Thyroid gland (tissue), 4 donors: ENCODE data around the gene PATJ. TPM values are rescaled to one million over a fixed set of nuclear protein-coding genes. Genes with fewer than 3 reads are reported as not detected.

Experiments
- DNase-seq, 2 donors: peaks; one replicate each; pipeline ENCODE4 v3.0.0-alpha.2; 2019
- H3K27ac ChIP-seq, 3 donors: fragments of 200-600 bp; sonication (generic); 1 replicate in 2 of 3; 2 replicates in 1 of 3; pipeline ENCODE4 v1.5.1; 2016 to 2019; ENCODE audit warnings: mild to moderate bottlenecking in 1 of 3, moderate library complexity in 1 of 3
- H3K27me3 ChIP-seq: fragments of 200-600 bp; sonication (generic); one replicate; pipeline ENCODE4 v1.5.1; 2019
- H3K36me3 ChIP-seq, 2 donors: fragments of 200-600 bp; sonication (generic); one replicate each; pipeline ENCODE4 v1.5.1; 2016 to 2019
- H3K4me1 ChIP-seq, 2 donors: fragments of 200-600 bp; sonication (generic); one replicate each; pipeline ENCODE4 v1.5.1; 2017 to 2019
- H3K4me3 ChIP-seq, 3 donors: fragments of 200-600 bp; sonication (generic); replicated peaks in 1 of 3; 1 replicate in 2 of 3; 2 replicates in 1 of 3; pipeline ENCODE4 v1.5.1; 2016; ENCODE audit warnings: mild to moderate bottlenecking in 1 of 3
- H3K9me3 ChIP-seq: fragments of 200-600 bp; sonication (generic); one replicate; pipeline ENCODE4 v1.5.1; 2017
- POLR2A ChIP-seq, 2 donors: fragments of 450-650 bp; IDR thresholded peaks; one replicate each; pipeline ENCODE4 v1.6.1; 2017; ENCODE audit warnings: antibody characterized with exemption in 2 of 2, mild to moderate bottlenecking in 2 of 2, moderate library complexity in 1 of 2
- WGBS, 2 donors: methylation state at CpG; one replicate each; pipeline ENCODE4 v1.1.5; 2017; 5-methylcytosine and 5-hydroxymethylcytosine counted together
- intact Hi-C: fragments of 100-400 bp; cut with DNase I; formaldehyde crosslinking; loops from one replicate; pipeline ENCODE4 v1.15.1; 2023
- total RNA-seq, 4 donors: library from RNA; depleted of rRNA; stranded (reverse); fragments of >200 nt; gene quantifications; one replicate each; pipeline ENCODE4 v1.2.3, GENCODE V29; 2016
- TF ChIP-seq, protein P1 (sequence below), 6 experiments: fragments of 200-600 bp in 3 of 6; fragments of 450-650 bp in 3 of 6; sonication (generic) in 3 of 6; IDR thresholded peaks; one replicate each; pipeline ENCODE4 v1.5.1; 2016 to 2019; ENCODE audit warnings: antibody characterized with exemption in 6 of 6, mild to moderate bottlenecking in 2 of 6, inconsistent platforms in 1 of 6, moderate library complexity in 1 of 6

PATJ gene
- total RNA-seq, 4 donors from 2014 or later: 94.7 to 221 (median 119) TPM

DNA sequence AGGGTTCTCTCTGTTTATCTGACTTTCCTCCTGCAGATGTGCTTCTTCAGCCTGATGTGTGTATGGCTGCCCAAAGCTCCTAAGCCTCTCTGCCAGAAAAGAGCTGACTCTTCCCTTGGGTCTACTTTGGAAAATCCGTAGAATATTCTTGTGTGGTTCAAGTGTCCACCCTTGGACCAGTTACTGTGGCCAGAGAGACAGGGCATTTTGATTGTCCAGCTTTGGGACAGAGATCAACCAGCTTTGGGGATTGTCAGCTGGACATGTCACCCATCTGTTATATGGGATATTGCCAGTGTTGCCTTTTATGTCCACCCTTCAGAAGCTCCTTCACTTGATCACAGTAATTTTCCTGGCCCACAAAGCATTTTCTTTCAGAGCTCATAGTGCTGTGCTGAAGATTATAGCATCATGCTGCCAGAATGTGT is 326.1 kb downstream of the PATJ start:
- Histone ChIP-seq H3K27me3 (no peaks in the 10 kb centered on the region), H3K4me1 (peaks cover 7% of the 10 kb centered on the region in 2 donors), H3K36me3 (no peaks in the 10 kb centered on the region), H3K4me3 (no peak overlapping the region), H3K9me3 (no peaks in the 10 kb centered on the region), H3K27ac (no peak overlapping the region)
- no peak for DNase-seq
- intact Hi-C loops: no loop called here
- 83 to 93% methylated on average over 1 of the region's 1 CpG for WGBS, 2 donors
- TF ChIP-seq, protein P1, sequence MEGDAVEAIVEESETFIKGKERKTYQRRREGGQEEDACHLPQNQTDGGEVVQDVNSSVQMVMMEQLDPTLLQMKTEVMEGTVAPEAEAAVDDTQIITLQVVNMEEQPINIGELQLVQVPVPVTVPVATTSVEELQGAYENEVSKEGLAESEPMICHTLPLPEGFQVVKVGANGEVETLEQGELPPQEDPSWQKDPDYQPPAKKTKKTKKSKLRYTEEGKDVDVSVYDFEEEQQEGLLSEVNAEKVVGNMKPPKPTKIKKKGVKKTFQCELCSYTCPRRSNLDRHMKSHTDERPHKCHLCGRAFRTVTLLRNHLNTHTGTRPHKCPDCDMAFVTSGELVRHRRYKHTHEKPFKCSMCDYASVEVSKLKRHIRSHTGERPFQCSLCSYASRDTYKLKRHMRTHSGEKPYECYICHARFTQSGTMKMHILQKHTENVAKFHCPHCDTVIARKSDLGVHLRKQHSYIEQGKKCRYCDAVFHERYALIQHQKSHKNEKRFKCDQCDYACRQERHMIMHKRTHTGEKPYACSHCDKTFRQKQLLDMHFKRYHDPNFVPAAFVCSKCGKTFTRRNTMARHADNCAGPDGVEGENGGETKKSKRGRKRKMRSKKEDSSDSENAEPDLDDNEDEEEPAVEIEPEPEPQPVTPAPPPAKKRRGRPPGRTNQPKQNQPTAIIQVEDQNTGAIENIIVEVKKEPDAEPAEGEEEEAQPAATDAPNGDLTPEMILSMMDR (IDR thresholded peaks at IDR 0.05): no peak
- no peak for TF ChIP-seq POLR2A (IDR thresholded peaks at IDR 0.05)

DNA sequence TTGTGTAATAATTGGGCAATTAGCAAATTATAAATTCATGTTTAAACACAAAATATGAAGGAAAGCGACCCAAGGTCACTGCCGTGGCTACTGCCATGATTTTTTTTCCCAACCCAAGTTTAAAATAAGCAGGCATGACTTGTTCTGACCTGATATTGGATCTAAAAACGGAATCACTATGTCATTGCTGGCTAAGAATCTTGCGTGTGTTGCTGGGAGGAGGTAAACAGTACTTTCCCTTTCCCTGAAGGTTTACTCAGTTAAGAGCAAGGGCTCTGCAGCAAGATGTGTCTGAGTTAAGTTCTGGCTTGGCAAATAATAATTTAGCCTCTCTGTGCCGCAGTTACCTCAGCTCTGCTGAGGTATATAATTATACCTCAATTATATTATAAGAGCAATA is 326.7 kb downstream of the PATJ start:
- 60 to 64% methylated on average over 5 of the region's 5 CpGs for WGBS, 2 donors
- intact Hi-C loops: no loop called here
- TF ChIP-seq, protein P1 (IDR thresholded peaks at IDR 0.05): no peak
- no peak for TF ChIP-seq POLR2A (IDR thresholded peaks at IDR 0.05)
- H3K9me3 ChIP-seq: no peaks in the 10 kb centered on the region
- no peaks in the 10 kb centered on the region for H3K36me3 ChIP-seq
- H3K4me3 ChIP-seq: no peak overlapping the region
- peaks cover 7% of the 10 kb centered on the region in 2 donors for H3K4me1 ChIP-seq
- H3K27me3 ChIP-seq: no peaks in the 10 kb centered on the region
- no peak for DNase-seq
- H3K27ac ChIP-seq: no peak overlapping the region

DNA sequence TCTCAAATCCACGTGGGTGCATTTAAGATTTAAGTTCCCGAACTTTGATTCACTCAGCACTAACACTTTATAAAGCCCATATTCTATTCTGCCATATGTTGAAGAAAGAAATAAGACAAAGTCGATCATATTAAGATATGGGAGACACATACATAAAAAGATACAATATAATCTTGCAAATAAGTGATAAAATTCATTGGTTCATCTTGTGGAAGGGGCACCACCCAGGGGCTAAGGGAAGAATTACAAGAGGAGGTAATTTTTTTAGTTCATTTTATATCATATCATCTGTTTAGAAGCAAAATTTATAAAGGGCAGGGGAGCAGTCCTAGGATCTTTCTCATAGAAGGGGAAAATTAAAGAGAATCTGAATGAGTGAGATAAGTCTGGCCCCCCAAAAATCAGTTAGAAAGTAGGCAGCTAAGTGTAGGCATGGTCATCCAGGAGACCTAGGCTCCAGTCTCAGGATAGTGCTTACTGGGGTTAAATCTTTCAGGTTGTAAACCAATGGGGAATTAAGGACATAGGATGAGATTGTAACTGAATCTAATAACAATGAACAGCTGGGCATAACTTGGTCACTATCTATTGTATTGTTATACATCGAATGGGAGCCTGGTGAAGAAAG is 328.2 kb downstream of the PATJ start:
- Histone ChIP-seq H3K4me1 (peaks cover 0 to 1% of the 10 kb centered on the region in 2 donors), H3K27me3 (no peaks in the 10 kb centered on the region), H3K36me3 (no peaks in the 10 kb centered on the region), H3K4me3 (no peak overlapping the region), H3K9me3 (no peaks in the 10 kb centered on the region), H3K27ac (no peak overlapping the region)
- TF ChIP-seq, protein P1 (IDR thresholded peaks at IDR 0.05): peak in 3 of 6 experiments; percentile 31 to 55 (median 46)
- no peak for TF ChIP-seq POLR2A (IDR thresholded peaks at IDR 0.05)
- DNase-seq: no peak
- intact Hi-C loops: no loop called here
- 82 to 83% methylated on average over 4 of the region's 4 CpGs for WGBS, 2 donors

DNA sequence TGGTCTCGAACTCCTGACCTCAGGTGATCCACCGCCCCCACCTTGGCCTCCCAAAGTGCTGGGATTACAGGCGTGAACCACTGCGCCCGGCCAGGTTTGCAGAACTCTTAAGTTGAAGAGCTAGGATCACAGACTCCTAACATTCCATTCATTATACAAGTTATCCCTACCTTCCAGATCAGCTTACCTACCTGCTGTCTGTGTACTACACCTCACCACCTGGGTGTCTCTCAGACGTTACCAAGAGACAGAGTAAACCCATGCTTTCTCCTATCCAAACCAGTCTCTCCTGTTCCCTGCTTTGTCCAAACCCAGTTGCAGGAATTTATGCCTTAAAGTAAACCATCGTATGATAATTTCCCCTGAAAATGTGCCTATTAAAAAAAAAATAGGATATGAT is 329.4 kb downstream of the PATJ start:
- intact Hi-C loops: no loop called here
- Histone ChIP-seq H3K9me3 (no peaks in the 10 kb centered on the region), H3K27me3 (no peaks in the 10 kb centered on the region), H3K4me3 (no peak overlapping the region), H3K4me1 (no peaks in the 10 kb centered on the region), H3K27ac (no peak overlapping the region), H3K36me3 (no peaks in the 10 kb centered on the region)
- no peak for DNase-seq
- WGBS, 2 donors: 94 to 97% methylated on average over 7 of the region's 7 CpGs
- TF ChIP-seq, protein P1 (IDR thresholded peaks at IDR 0.05): no peak
- no peak for TF ChIP-seq POLR2A (IDR thresholded peaks at IDR 0.05)

DNA sequence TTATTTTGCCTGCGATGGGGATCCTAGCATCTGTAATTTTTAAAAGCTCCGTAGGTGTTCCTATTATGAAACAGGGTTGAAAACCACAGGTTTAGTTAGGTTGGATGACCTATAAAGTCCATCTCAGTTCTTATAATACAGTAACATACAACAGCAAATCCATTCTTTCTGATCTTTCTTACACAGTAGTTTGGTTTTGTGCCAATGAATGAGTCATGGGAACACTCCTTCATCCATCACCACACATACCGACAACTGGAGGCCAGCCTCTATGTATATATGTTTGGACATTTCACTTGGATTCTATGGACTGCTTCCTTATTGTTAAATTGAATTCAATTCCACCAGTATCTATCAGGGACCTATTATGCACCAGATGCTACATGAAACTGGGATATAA is 334.0 kb downstream of the PATJ start:
- intact Hi-C loops: no loop called here
- DNase-seq: no peak
- TF ChIP-seq POLR2A (IDR thresholded peaks at IDR 0.05): no peak
- TF ChIP-seq, protein P1 (IDR thresholded peaks at IDR 0.05): no peak
- Histone ChIP-seq H3K4me3 (no peak overlapping the region), H3K4me1 (no peaks in the 10 kb centered on the region), H3K9me3 (no peaks in the 10 kb centered on the region), H3K36me3 (peaks cover 0 to 5% of the 10 kb centered on the region in 2 donors), H3K27ac (no peak overlapping the region), H3K27me3 (no peaks in the 10 kb centered on the region)
- WGBS, 2 donors: 75 to 80% methylated on average over 3 of the region's 3 CpGs
